ENCODE results near the gene MIEN1. TPM values are rescaled to one million over a fixed set of nuclear protein-coding genes. Genes with fewer than 3 reads are reported as not detected.

MIEN1 gene
- total and polyA plus RNA-seq, 2 donors (not counting 1 experiment from before 2014, with no cell fraction given), result 41.1 to 63.2 TPM

DNA sequence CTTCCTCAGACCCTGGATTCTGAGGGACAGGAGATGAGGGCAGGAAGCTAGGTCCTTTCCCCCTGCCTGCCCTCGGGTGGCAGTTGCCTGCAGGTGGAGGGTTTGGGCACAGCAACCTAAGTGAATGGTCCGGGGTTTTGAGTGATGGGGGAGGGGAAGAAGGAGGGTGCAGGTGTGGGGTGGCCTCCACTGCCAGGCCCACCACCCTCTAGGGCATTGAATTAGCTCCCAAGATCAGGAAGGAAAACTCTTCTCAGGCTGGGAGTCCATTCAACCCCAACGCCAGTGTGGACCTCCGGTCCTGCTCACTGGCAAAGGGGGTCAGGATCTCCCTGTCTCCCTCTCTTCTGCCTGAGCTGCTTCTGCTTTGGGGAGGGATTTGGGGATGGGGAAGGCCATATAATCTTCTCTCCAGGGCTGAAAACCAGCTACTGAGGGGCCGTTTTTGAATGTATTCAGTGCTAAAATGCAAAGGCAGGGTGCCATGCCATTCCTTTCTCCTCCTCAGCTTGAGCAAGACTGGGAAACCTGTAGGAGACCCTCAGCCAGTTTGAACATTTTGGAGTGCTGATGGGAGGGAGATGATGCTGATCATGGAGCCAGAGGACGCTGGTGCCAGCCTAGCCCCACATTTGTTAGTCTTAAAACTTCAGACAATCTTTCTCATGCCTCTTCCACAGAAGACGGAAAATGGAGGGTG, 26.2 kb upstream of the MIEN1 start:
- Histone ChIP-seq H3K36me3 (replicated peaks in 1 of 2; ENCODE audit: control extremely low read depth in 1 of 2, control insufficient read depth in 1 of 2, extremely low read depth in 1 of 2, insufficient read depth in 2 of 2, low read length in 1 of 2) (peaks cover 0 to 9% of the 10 kb centered on the region in 2 experiments), H3K9me3 (ENCODE audit: control extremely low read depth in 1 of 3, control insufficient read depth in 2 of 3, insufficient read depth in 1 of 3, low read length in 2 of 3) (peaks cover 0 to 5% (median 0%) of the 10 kb centered on the region in 3 donors), H3K79me2 (ENCODE audit: control insufficient read depth, insufficient read depth, low read length) (peaks cover 34% of the 10 kb centered on the region), H4K20me1 (ENCODE audit: control insufficient read depth, insufficient read depth, low read length, poor library complexity, severe bottlenecking) (no peaks in the 10 kb centered on the region), H3K4me2 (replicated peaks; ENCODE audit: low read depth, low read length, poor library complexity, severe bottlenecking) (peak overlapping the region; percentile 89), H3K4me1 (ENCODE audit: control insufficient read depth in 2 of 2, insufficient read depth in 2 of 2, low read length in 2 of 2) (peaks cover 70 to 79% of the 10 kb centered on the region in 2 donors), H3K9ac (ENCODE audit: low read length) (peak overlapping the region; percentile 53), H3K27me3 (replicated peaks in 1 of 4; ENCODE audit: control extremely low read depth in 1 of 4, control insufficient read depth in 3 of 4, insufficient read depth in 4 of 4, low read length in 3 of 4) (no peaks in the 10 kb centered on the region), H2AFZ (ENCODE audit: insufficient read depth, low read depth, low read length, poor library complexity, severe bottlenecking) (no peak overlapping the region), H3K4me3 (ENCODE audit: control extremely low read depth in 1 of 5, extremely low read depth in 1 of 5, insufficient read depth in 1 of 5, low read depth in 2 of 5, low read length in 4 of 5) (peak overlapping the region in 3 of 5 experiments; percentile 18 to 63 (median 56)), H3K27ac (ENCODE audit: low read length in 2 of 2) (peak overlapping the region; percentile 100)
- TF ChIP-seq EZH2 (IDR thresholded peaks at IDR 0.05; ENCODE audit: borderline replicate concordance, insufficient read depth, low read depth, low read length, poor library complexity, severe bottlenecking), result no peak
- TF ChIP-seq, protein P1, sequence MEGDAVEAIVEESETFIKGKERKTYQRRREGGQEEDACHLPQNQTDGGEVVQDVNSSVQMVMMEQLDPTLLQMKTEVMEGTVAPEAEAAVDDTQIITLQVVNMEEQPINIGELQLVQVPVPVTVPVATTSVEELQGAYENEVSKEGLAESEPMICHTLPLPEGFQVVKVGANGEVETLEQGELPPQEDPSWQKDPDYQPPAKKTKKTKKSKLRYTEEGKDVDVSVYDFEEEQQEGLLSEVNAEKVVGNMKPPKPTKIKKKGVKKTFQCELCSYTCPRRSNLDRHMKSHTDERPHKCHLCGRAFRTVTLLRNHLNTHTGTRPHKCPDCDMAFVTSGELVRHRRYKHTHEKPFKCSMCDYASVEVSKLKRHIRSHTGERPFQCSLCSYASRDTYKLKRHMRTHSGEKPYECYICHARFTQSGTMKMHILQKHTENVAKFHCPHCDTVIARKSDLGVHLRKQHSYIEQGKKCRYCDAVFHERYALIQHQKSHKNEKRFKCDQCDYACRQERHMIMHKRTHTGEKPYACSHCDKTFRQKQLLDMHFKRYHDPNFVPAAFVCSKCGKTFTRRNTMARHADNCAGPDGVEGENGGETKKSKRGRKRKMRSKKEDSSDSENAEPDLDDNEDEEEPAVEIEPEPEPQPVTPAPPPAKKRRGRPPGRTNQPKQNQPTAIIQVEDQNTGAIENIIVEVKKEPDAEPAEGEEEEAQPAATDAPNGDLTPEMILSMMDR (IDR thresholded peaks at IDR 0.05), result no peak
- Mint-ChIP-seq H3K4me3 (peak overlapping the region; percentile 84), H3K27me3 (no peaks in the 10 kb centered on the region), H3K27ac (peak overlapping the region; percentile 97), H3K9me3 (ENCODE audit: insufficient read depth) (peaks cover 2% of the 10 kb centered on the region), H3K4me1 (peaks cover 77% of the 10 kb centered on the region)
- CTCF ChIA-PET, result interaction anchor here (0.8 to 3.6 kb wide), 17 partner anchors 8 to 135 kb away, joined by 3 to 32 read pairs (median 10); partner anchors contain the start of genes IKZF3 and MIEN1
- ATAC-seq (ENCODE audit: low read depth) (no peak), DNase-seq (no peak)
- POLR2A ChIA-PET, result interaction anchor here (0.7 to 3.1 kb wide), 18 partner anchors 8 to 224 kb away, joined by 3 to 58 read pairs (median 6); partner anchors contain the start of genes IKZF3, MIEN1, PGAP3 and PSMD3
- intact Hi-C loops (cut with micrococcal nuclease), result loop anchor here (1.0 to 10.0 kb wide), 5 partner anchors 14 to 168 kb away; partner anchors contain the start of genes LRRC3C and ORMDL3
- 11% methylated on average over 2 of the region's 7 CpGs for WGBS (ENCODE audit: insufficient coverage)
